Suppressor macrophage treated with lipopolysaccharide for 4 hours (primary cell): Measurements from ENCODE around the gene UBE2L5.

Experiments used
- DNase-seq: peaks from one replicate; pipeline ENCODE4 v3.0.0-alpha.2; 2020

The UBE2L5 gene

DNA sequence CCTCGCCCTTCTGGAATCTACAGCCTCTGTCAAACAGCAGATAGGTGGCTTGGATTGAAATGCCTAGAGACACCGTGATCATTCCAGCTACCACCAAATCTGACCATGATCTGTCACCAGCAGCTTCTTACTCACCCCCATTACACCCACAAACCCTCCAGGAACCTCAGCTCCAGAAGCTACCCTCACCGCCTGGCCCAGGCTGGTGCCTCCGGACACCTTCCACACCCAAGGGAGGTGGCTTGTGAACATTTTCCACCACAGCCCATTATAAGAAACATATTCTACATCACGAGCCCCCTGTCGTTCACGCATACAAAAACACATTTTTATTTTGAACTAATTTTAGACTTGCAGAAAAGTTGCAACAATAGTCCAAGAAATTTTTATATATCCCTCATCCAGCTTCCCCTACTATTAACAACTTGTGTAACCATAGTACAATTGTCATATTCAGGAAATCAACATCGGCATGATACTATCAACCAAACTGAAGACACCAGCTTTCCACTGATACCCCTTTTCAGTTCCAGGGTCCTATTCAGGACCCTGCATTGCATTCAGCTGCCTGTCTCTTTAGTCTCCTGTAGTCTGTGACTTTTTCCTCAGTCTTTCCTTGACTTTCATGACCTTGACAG is 15.4 kb upstream of the UBE2L5 start:
- DNase-seq: no peak

DNA sequence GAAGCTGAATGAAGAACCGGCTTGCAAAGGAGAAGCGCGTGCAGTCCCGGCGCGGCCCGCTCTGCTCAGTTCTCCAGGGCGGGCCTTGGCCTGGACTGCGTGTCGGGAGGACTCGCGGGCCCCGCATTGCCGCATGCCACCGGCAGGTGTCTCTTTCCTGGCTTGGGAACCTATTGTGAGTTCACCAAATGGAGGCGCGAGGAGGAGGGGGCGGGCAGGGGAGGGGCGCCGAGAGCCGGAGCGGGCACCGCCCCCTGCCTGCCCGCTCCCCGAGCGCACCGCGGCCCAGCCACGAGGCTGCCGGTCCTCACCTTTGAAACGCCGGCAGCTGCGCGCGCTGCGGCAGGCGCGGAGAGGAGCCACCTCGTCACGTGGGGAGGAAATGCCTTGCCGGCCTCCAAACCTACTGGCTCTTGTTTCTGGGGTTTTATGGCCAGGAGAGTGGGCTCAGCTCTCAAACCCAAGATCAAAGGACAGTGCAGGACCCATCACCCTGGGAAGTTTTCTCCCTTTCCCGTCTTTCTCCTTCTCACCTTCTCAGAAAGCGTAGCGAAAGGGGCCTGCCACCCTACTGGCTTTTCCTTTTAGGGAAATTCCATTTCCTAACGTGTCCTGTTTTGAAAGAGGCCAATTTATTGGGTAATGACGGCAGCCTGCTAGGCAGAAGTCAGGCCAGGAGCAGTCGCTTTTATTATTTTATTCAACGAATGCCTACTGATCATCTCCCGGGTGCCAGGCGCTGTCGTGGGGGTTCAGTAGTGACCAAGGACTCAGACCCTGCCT is 13.8 kb upstream of the UBE2L5 start:
- peak; percentile 87 for DNase-seq

DNA sequence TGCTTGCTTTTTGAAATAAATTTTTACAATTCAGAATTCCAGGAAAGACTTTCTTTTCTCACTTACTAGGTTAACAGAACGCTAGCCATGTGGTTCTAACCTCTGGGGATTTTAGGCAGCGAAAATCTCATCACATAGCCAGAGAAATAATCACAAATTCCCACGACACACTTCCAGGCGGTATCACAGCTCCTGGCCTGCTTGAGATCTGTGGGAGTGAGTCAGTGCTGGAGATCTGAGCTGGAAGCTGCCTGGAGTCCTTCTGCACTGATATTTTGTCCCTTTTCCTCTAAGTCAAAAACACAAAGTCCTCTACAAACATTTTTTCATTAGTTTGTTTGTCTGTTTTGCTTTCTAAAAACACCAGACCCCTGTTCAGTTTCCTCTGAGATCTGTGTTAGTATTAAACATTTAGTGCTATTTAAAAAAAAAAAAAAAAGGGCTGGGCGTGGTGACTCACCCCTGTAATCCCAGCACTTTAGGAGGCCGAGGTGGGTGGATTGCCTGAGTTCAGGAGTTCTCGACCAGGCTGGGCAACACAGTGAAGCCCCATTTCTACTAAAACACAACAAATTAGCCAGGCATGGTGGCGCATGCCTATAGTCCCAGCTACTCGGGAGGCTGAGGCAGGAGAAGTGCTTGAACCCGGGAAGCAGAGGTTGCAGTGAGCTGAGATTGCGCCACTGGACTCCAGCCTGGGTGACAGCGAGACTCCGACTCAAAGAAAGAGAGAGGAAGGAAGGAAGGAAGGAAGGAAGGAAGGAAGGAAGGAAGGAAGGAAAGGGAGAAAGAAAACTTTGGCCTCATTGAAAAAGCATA is 12.2 kb upstream of the UBE2L5 start:
- DNase-seq: no peak

DNA sequence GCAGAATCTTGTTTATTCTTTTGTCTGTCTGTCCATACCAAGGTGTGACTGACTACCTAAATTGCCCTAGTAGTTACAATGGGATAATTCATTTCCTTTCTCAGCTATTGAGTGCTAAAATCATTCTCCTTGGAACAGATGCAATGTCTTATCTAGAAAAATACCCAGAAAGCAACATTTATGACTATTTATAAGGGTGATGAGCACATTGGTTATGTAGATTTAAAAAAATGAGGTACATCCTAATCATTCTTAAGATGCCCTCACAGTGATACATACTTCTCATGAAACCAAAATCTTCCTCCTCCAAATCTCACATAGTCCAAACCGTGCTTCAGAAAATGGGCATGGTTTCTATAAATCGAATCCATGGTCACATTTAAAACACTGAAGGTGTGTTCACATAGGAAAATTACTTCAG is 11.6 kb upstream of the UBE2L5 start:
- no peak for DNase-seq

DNA sequence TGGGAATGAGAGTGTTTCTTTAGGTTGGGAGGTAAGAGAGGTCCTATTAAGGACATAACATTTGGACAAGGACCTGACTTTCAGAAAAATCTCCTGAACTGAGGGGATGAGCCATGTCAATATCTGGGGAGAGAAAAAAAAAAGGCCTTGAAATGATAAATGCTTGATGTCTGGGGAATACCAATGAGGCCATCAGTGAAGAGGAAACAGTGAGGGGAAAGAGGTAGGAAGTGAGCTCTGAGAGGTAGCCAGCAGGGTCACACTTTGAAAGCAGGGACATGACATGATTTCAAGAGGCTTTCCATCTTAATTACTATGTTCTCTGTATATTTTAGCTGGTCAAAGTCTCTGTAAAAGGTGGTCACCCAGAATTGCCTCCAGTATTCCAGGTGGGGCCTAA is 9.9 kb upstream of the UBE2L5 start:
- DNase-seq: no peak

DNA sequence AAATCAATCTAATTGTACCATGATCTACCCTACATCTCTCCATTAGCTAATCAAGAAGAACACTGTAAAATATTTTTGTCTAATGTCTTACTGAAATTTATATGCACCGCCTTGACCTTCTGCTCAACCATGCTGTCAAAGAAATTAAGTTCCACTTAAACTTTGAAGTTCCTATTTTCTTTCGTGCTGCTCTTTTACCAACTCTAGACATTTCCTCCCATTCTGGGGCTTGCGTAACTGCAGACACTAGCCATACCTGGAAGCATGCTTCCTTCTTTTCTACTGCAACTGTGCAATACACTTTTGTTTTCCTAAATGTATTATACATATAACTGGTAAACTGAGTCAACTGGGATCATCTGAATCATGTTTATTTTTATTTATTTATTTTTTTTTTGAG is 8.5 kb upstream of the UBE2L5 start:
- no peak for DNase-seq

DNA sequence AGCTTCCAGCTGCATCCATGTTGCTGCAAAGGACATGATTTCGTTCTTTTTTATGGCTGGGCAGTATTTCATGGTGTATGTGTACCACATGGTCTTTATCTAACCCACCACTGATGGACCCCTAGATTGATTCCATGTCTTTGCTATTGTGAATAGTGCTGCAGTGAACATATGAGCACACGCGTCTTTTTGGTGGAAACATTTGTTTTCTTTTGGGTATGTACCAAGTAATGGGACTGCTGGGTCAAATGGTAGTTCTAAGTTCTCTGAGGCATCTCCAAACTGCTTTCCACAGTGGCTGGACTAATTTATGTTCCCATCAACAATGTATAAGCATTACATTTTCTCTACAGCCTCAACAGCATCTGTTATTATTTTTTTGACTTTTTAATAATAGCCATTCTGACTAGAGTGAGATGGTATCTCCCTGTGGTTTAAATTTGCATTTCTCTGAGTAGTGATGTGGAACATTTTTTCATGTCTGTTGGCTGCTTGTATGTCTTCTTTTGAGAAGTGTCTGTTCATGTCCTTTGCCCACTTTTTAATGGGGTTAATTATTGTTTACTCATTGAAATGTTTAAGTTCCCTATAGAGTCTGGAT is 6.8 kb upstream of the UBE2L5 start:
- DNase-seq: no peak

DNA sequence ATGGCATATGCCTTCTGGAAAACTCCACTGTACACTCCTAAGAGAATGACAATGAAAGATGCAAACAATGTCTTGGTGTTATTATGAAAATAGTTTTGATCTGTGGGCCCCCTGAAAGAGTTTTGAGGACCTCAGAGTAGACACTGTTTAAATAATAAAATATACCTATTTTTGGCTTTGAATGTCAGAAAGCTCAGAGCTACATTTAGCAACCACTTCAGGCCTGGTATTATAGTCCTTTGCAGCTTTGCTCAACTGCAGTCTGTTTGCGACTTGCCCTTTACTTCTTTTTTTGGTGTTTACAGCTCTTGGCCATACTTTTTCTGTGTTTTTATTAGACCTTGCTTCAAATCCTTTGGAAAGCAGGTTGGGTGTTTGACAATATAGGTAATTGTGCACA is 5.8 kb upstream of the UBE2L5 start:
- no peak for DNase-seq

DNA sequence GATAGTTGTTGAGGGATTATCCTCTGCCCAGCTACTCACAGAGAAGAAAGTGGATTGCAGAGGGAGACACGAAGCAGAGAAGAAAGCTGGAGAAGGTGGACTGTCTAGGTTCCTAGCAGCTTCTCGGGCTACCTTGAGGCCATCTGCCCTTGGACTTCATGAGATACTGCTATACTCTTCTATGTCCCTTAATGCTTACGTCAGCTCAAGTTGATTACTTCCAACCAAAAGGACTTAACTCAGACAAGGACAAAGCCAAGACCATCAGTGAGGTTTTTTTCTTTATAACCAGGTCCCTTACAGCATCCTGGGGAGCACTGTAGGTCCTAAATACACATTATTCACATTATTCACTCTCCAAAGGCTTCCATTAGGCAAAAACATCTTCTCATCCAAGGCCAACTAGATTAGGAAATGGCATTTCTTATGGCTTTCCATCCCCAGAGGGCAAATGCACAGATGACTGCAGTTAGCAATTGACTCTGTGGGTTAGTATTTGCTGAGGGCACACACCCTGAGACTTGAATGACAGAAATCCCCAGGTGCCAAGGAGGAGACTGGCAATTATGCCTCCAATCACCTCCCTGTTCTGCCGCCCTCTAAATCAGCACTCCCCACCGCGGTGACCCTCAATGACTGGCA is 4.1 kb upstream of the UBE2L5 start:
- DNase-seq: no peak

DNA sequence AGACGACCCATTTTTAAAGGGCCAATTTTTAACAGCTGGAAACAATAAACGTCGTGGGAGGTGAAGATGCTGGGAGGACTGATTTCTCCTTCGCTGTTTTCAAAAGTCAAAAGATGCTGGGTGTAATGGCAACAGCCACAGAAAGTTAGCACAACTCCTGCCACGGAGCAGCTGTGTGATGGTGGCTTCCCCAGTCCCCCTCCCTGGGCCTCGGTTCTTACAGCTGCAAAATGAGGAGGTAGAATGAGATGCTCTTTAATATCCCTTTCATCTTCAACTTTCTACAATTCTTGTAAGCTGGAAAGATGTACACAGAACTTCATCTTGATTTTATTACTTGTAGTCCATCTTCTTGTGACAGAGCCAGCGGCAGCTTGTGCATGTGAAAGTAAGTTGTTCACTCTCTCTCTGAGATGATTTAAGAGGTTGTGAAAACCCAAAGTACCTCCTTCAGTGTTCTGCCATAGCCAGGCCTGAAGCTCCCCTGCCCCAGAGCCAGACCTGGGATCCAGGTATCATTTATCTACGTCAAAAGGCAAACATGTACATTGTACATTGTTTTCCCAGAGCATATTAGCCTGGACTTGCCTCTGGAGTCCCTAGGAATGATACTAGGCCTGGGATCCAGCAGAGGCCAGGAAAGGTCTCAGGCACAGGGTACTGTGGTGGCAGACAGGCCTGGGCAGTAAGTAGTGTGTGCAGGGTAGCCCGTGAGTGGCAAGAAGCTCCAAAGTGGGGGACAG is 3.4 kb upstream of the UBE2L5 start:
- DNase-seq: no peak

DNA sequence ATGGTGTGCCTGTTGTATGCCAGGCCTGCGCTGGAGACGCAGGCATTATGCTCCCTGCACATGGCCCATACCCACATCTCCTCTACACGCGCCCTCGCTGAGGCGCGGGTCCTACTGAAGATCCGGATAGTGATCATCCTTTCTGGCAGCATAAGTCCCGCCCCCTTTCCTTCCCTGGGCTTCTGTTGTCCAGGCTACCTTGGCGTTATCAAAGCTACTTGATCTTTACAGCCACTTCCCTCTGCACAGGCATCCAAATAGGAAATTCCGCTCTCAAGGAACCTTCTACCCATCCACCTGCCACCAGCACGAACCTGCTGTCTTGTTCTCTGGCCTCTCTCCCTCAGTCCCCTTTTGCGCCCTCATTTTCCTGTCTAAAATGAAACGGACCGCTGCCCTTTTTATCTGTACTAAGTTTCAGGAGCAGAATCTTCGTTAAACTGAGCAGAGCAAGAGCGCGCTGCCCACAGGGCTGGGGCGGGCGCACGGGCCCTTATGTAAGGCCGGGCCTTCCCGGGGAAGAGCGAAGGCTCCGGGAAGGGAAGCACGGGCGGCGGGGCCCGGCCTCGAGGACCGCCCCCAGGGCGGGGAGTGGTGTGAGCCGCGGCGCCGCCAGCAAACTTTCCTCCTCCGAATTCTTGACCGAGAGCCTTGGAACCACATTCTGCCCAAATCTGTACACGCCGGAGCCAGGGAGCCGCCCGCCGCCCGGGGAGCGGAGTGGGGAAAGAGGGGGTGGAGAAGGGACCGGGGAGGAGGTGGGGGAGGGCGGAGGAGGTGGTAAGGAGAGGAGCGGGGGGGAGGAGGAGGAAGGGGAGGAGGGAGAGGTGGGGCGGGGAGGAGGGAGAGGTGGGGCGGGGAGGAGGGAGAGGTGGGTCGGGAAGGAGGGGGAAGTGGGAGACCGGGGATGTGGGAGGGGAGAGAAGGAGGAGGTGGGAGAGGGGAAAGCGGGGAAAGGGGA is 920 bp upstream of the UBE2L5 start:
- peak; percentile 90 for DNase-seq

DNA sequence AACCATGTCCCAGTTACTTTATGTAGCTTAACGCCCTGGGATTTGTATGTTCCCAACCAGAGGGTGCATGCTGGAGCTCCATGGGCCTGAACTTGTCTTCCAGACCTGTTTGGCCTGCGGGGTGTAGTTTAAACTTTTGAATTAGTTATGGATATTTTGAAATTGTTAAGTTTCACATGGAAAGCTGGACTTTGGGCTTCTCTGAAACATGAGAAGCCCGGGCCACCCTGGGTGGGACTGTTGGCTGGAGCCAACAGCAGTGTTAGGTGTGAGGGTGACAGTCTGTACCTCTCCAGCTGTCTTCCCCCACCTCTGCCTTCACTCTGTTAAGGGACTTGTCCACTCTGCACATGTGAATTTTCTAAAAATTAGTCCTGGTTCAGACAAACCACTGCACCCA is 1.6 kb downstream of the UBE2L5 start:
- no peak for DNase-seq

DNA sequence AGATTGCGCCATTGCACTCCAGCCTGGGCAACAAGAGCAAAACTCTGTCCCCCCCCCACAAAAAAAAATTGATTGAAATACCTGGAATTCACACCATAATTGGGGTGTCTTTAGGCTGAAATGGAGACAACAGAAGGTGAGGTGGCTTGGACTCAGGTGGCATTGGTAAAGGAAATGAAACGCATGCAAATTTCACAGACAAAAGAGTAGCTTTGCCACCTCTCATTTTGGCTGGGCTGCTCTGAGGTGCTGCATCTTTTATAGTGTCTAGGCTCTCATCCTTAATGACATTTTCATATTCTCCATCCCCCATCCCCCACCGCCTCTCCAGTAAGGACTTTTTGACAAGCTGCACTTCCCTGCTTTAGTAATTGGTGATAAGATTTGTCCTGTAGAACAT is 6.9 kb downstream of the UBE2L5 start:
- no peak for DNase-seq

DNA sequence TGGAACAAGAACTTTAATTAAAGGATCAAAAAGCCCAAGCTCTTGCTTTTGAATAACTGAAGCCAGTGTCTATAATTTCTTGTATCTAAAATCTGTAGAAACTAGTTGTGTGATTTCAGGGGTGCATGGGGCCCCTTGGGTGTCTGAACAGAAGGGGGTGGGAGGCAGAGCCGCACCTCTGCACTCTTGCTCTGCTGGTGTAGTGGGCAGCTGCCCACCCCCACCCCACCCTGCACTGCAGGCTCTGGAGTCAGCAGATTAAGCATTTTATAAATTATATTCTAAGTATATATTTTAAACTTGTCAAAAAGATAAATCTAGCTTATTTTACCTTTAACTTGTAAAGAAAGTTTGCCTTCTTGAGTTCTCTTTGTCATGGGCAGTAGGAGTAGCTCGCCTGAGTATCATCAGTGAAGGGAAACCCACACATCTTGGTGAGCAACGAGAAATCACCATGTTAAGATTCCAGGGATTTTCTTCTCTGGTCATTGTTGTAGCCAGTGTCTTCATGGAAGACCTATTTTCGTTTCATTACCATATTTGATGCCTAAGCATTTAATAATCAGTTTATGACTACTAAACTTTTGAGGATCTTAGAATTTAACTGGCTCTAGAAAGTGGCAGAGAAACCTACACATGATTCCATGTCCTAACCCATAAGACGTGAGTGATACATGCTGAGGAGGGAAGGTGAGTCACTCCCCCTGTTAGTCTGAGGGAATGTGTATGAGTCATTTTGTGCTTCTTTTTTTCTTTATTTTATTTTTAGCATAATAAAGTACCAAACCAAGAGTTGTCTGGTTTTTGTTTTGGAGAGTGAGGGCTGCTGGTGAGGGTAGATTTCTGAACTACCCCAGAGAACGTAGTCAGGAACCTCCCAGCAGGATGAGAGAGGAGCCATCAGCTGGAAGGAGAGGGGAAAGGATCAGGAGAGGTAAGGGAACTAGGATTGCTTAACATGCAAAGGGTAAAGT is 7.7 kb downstream of the UBE2L5 start:
- DNase-seq: peak; percentile 88

DNA sequence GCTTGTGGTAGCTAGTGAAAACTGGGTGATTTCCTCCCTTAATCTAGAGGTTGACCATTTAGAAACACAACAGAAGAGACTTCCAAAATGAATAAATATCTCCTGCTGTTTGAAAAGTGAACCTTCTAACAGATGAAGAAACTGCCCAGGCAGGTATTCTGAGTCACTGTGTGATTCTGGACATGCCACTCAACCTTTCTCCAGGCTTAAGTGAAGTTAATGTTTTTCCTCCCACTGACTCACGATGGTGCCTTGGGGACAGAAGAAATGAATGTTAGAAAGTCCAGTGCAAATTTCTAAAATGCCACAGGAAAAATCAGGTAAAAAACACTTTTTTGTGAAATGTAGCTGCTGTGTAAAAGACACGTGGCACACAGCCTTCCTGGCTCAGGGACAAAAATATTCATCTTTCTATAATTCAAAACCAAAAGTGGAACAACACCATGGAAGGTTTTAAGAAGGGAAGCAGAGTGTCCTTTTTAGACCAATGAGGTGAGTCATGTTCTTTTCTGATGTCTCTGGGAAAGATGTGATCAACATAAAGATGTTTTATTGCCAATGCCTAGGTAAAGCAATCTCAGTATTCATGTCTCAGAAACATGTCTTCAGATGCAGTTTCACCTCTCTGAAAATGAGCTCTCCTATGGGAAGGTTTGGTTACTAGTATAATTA is 9.1 kb downstream of the UBE2L5 start:
- DNase-seq: peak; percentile 68

DNA sequence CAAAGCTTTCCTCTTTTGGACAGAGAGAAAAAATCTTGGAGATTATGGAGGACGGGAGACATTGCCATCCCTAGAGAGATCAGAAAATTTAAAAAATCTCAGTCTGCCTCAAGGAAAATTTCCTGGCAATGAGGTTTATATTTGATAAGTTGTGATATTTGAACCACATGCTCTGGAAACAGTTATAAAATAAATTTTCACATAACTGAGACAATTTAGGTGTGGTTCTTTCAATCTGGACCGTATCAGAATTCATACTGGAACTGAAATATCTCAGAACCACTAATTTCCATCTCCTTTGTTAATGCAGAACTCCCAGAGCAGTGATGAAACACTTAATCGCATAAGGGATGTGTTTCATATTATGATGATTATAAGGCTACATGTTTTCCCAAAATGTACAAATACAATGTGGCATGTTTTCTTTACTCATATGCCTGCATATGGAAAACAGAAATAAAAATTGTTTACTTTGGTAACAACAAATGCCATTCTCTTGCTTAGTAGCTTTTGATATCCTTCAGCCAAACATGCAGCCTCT is 13.7 kb downstream of the UBE2L5 start:
- DNase-seq: no peak

DNA sequence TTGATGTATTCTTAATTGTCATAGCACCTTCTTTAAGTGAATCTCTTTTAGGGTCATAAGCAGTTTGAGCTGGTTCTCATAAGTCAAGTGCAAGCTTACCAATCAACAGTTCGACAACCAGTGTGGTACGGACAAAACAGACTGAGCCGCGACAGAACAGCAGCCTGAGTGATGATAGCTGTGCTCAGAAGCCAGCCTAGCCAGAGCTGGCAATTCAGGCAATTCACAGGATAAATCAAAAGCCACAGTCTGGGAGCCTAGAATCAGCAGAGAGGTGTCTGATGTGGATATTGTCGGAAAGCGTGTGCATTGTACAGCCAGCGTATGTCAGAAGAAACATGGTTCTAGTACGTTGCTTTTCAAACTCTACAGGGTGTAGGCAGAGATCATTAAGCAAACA is 14.9 kb downstream of the UBE2L5 start:
- no peak for DNase-seq

DNA sequence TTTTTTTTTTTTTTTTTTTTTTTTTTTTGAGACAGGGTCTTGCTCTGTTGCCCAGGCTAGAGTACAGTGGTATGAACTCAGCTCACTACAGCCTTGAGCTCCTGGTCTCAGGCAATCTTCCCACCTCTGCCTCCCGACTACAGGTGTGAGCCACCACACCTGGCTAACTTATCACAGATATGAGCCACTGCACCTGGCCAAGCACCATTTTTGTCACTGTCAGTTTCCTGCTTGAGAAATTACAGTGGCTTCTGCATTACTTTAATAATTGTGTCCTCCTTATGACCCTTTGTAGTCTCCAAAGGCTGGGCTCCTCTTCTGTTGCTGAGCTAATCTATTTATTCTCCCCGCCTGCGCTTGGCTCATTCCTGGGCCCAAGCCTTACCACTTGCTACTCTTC is 16.0 kb downstream of the UBE2L5 start:
- DNase-seq: no peak
